Liver (tissue), 9 donors: ENCODE measurements around the gene RDH12. TPM values are rescaled to one million over a fixed set of nuclear protein-coding genes. Genes with fewer than 3 reads are reported as not detected.
A peak's percentile ranks its signal among the peaks of the same experiment; 100 is the strongest.

Source experiments
- DNase-seq: peaks from one replicate; pipeline ENCODE4 v3.0.0-alpha.2; 2017; ENCODE audit warnings: low spot score
- H3K27ac ChIP-seq, 2 donors: one replicate each; pipeline ENCODE4 v1.7.0; 2013; ENCODE audit warnings: inconsistent platforms in 2 of 2, low read length in 2 of 2, control low read depth in 1 of 2, low read depth in 1 of 2, mild to moderate bottlenecking in 1 of 2
- H3K27me3 ChIP-seq, 4 donors: one replicate each; pipeline versions ENCODE4 v1.6.1 to v1.7.0; 2013; ENCODE audit warnings: low read length in 3 of 4, inconsistent platforms in 1 of 4, mild to moderate bottlenecking in 1 of 4, moderate library complexity in 1 of 4; ENCODE audit not compliant: control insufficient read depth in 4 of 4, insufficient read depth in 4 of 4
- H3K36me3 ChIP-seq, 4 donors: one replicate each; pipeline versions ENCODE4 v1.6.1 to v1.7.0; 2013; ENCODE audit warnings: low read length in 3 of 4, mild to moderate bottlenecking in 3 of 4, low read depth in 1 of 4, moderate library complexity in 1 of 4; ENCODE audit not compliant: control insufficient read depth in 4 of 4, insufficient read depth in 3 of 4
- H3K4me1 ChIP-seq, 4 donors: one replicate each; pipeline versions ENCODE4 v1.6.1 to v1.7.0; 2013; ENCODE audit warnings: low read length in 3 of 4, mild to moderate bottlenecking in 3 of 4, moderate library complexity in 1 of 4; ENCODE audit not compliant: control insufficient read depth in 4 of 4, insufficient read depth in 4 of 4
- H3K4me3 ChIP-seq, 3 donors: one replicate each; pipeline versions ENCODE4 v1.6.1 to v1.7.0; 2013; ENCODE audit warnings: low read length in 3 of 3, control low read depth in 1 of 3, low read depth in 1 of 3, mild to moderate bottlenecking in 1 of 3
- H3K9ac ChIP-seq, 2 donors: one replicate each; pipeline ENCODE4 v1.7.0; 2013; ENCODE audit warnings: low read length in 2 of 2, mild to moderate bottlenecking in 2 of 2, moderate library complexity in 2 of 2, control low read depth in 1 of 2, low read depth in 1 of 2
- H3K9me3 ChIP-seq, 4 donors: one replicate each; pipeline versions ENCODE4 v1.6.1 to v1.7.0; 2013; ENCODE audit warnings: low read length in 3 of 4; ENCODE audit not compliant: control insufficient read depth in 4 of 4
- ATF3 ChIP-seq: IDR thresholded peaks from 2 replicates; pipeline ENCODE4 v1.6.1; 2016; ENCODE audit warnings: antibody characterized with exemption
- CTCF ChIP-seq: fragments of 150-350 bp; IDR thresholded peaks from 2 replicates; pipeline ENCODE4 v1.5.1; 2017; ENCODE audit warnings: improper control_type of control experiment, low read depth, low read length; ENCODE audit not compliant: missing input control
- EGR1 ChIP-seq, 2 donors: IDR thresholded peaks; 2 replicates each; pipeline ENCODE4 v1.6.1; 2016 to 2018; ENCODE audit warnings: antibody characterized with exemption in 2 of 2, low read depth in 2 of 2
- FOXA1 ChIP-seq: IDR thresholded peaks from 2 replicates; pipeline ENCODE4 v1.6.1; 2016; ENCODE audit warnings: antibody characterized with exemption
- FOXA2 ChIP-seq: IDR thresholded peaks from 2 replicates; pipeline ENCODE4 v1.6.1; 2016; ENCODE audit warnings: antibody characterized with exemption
- GABPA ChIP-seq, 2 donors: IDR thresholded peaks in 1 of 2; conservative IDR thresholded peaks in 1 of 2; 2 replicates each; pipeline ENCODE4 v1.6.1; 2016; ENCODE audit warnings: antibody characterized with exemption in 2 of 2, mild to moderate bottlenecking in 1 of 2, moderate library complexity in 1 of 2
- HNF4A ChIP-seq, 2 donors: conservative IDR thresholded peaks; 2 replicates each; pipeline ENCODE4 v1.6.1; 2016; ENCODE audit warnings: antibody characterized with exemption in 2 of 2, mild to moderate bottlenecking in 2 of 2
- HNF4G ChIP-seq: IDR thresholded peaks from 2 replicates; pipeline ENCODE4 v1.6.1; 2016; ENCODE audit warnings: antibody characterized with exemption
- JUND ChIP-seq, 2 donors: IDR thresholded peaks; 2 replicates each; pipeline ENCODE4 v1.6.1; 2016; ENCODE audit warnings: antibody characterized with exemption in 2 of 2
- NR2F2 ChIP-seq: IDR thresholded peaks from 2 replicates; pipeline ENCODE4 v1.6.1; 2016; ENCODE audit warnings: antibody characterized with exemption
- RAD21 ChIP-seq, 2 donors: IDR thresholded peaks; 2 replicates each; pipeline ENCODE4 v1.6.1; 2016; ENCODE audit warnings: antibody characterized with exemption in 2 of 2, mild to moderate bottlenecking in 2 of 2
- REST ChIP-seq: IDR thresholded peaks from 2 replicates; pipeline ENCODE4 v1.6.1; 2016; ENCODE audit warnings: antibody characterized with exemption, mild to moderate bottlenecking
- RXRA ChIP-seq, 2 donors: IDR thresholded peaks; 2 replicates each; pipeline ENCODE4 v1.6.1; 2017 to 2018; ENCODE audit warnings: antibody characterized with exemption in 2 of 2, mild to moderate bottlenecking in 1 of 2
- SP1 ChIP-seq: IDR thresholded peaks from 2 replicates; pipeline ENCODE4 v1.6.1; 2018; ENCODE audit warnings: antibody characterized with exemption, mild to moderate bottlenecking
- TAF1 ChIP-seq: conservative IDR thresholded peaks from 2 replicates; pipeline ENCODE4 v1.6.1; 2016; ENCODE audit warnings: antibody characterized with exemption, mild to moderate bottlenecking
- YY1 ChIP-seq: IDR thresholded peaks from 2 replicates; pipeline ENCODE4 v1.6.1; 2016; ENCODE audit warnings: antibody characterized with exemption, mild to moderate bottlenecking
- WGBS: extraction: QIAGEN DNeasy Blood & Tissue Kit; methylation state at CpG from one replicate; pipeline ENCODE4 v1.1.7; 2013; 5-methylcytosine and 5-hydroxymethylcytosine counted together
- polyA plus RNA-seq, 2 donors: library from polyadenylated mRNA; stranded (reverse) in 1 of 2; unstranded in 1 of 2; fragments of 200-250 nt in 1 of 2; fragments of >200 nt in 1 of 2; fragmentation: Nextera tagmentation in 1 of 2; extraction: Ambion mirVana in 1 of 2; gene quantifications; one replicate each; pipeline versions ENCODE4 v1.2.1 to v1.2.3, GENCODE V29; 2013 to 2015
- total RNA-seq, 2 donors: library from RNA; depleted of rRNA; stranded (reverse); fragments of >200 nt; gene quantifications; one replicate each; pipeline ENCODE4 v1.2.3, GENCODE V29; 2014
- TF ChIP-seq, protein P1 (sequence below): IDR thresholded peaks from 2 replicates; pipeline ENCODE4 v1.6.1; 2016; ENCODE audit warnings: antibody characterized with exemption
- TF ChIP-seq, protein P2 (sequence below): IDR thresholded peaks from 2 replicates; pipeline ENCODE4 v1.6.1; 2016; ENCODE audit warnings: antibody characterized with exemption
- donor health status: healthy.
- donor health status: healthy.
- donor health status: healthy.
- donor health status: healthy.
- donor health status: healthy.

RDH12 gene
- total and polyA plus RNA-seq, 4 donors: 0.09 to 3.4 (median 0.91) TPM

DNA sequence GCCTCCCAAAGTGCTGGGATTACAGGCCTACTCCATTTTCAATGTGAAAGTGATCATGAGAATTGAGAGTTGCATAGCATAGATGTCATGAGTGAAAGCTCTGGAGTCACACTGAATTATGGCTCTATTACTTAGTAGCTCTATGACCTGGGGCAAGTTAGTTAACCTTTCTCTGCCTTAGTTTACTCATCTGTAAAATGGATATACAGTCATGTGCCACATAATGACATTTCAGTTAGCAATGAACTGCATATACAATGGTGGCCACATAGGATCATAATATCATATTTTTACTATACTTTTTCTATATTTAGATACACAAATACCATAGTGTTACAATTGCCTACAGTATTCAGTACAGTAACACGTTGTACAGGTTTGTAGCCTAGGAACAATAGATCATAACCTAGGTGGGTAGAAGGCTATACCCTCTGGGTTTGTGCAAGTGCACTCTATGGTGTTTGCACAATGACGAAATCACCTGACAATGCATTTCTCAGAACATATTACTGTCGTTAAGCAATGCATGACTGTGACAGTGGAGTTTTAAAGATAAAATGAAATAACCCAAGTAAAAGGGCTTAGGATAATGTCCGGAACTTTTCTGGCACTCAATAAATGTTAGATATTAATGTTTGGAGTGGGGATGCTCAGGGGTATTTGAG is 61.6 kb downstream of the RDH12 start:
- Histone ChIP-seq H3K4me3 (no peak overlapping the region), H3K9me3 (no peaks in the 10 kb centered on the region), H3K36me3 (peaks cover 6 to 56% (median 30%) of the 10 kb centered on the region in 4 donors), H3K27me3 (no peaks in the 10 kb centered on the region), H3K9ac (no peak overlapping the region), H3K4me1 (no peaks in the 10 kb centered on the region), H3K27ac (no peak overlapping the region)
- no peak for TF ChIP-seq CTCF
- no peak for TF ChIP-seq YY1
- TF ChIP-seq RXRA (IDR thresholded peaks at IDR 0.05): peak in 1 of 2 donors; percentile 8
- peak in 1 of 2 donors; percentile 17 for TF ChIP-seq RAD21 (IDR thresholded peaks at IDR 0.05)
- TF ChIP-seq FOXA2: peak; percentile 5
- TF ChIP-seq EGR1 (IDR thresholded peaks at IDR 0.05; ENCODE audit: low read depth in 2 of 2): no peak
- TF ChIP-seq REST: no peak
- WGBS: 58% methylated on average over 4 of the region's 4 CpGs
- DNase-seq: no peak

DNA sequence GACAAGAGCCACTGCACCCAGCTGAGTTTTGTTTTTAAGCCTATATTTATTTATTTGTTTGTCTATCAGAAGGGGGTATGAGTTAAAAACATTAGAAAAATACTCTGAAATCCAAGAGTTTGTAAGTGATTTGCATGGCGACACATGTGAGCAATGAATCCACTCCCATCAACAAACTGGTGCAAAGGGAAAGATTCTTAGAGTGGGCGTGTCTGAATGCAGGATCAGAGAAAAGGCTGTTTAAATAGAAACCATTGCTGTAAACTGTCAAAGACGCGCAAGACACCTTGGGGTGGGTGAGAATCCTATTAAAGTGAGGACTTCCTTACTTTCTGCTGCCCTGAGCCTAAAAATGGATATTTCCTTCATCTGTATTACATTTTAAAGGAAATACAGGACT is 62.8 kb downstream of the RDH12 start:
- Histone ChIP-seq H3K27me3 (no peaks in the 10 kb centered on the region), H3K9ac (no peak overlapping the region), H3K27ac (no peak overlapping the region), H3K4me3 (no peak overlapping the region), H3K9me3 (no peaks in the 10 kb centered on the region), H3K36me3 (peaks cover 6 to 65% (median 39%) of the 10 kb centered on the region in 4 donors), H3K4me1 (no peaks in the 10 kb centered on the region)
- no peak for TF ChIP-seq ATF3
- no peak for TF ChIP-seq FOXA1
- no peak for TF ChIP-seq TAF1
- no peak for TF ChIP-seq GABPA (IDR thresholded peaks at IDR 0.05 in 1 of 2, conservative IDR thresholded peaks at IDR 0.05 in 1 of 2)
- TF ChIP-seq NR2F2: no peak
- no peak for TF ChIP-seq YY1
- TF ChIP-seq JUND (IDR thresholded peaks at IDR 0.05): no peak
- no peak for TF ChIP-seq SP1
- TF ChIP-seq REST: no peak
- no peak for TF ChIP-seq HNF4G
- TF ChIP-seq, protein P1, sequence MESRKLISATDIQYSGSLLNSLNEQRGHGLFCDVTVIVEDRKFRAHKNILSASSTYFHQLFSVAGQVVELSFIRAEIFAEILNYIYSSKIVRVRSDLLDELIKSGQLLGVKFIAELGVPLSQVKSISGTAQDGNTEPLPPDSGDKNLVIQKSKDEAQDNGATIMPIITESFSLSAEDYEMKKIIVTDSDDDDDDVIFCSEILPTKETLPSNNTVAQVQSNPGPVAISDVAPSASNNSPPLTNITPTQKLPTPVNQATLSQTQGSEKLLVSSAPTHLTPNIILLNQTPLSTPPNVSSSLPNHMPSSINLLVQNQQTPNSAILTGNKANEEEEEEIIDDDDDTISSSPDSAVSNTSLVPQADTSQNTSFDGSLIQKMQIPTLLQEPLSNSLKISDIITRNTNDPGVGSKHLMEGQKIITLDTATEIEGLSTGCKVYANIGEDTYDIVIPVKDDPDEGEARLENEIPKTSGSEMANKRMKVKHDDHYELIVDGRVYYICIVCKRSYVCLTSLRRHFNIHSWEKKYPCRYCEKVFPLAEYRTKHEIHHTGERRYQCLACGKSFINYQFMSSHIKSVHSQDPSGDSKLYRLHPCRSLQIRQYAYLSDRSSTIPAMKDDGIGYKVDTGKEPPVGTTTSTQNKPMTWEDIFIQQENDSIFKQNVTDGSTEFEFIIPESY: no peak
- TF ChIP-seq RXRA (IDR thresholded peaks at IDR 0.05): no peak
- no peak for TF ChIP-seq RAD21 (IDR thresholded peaks at IDR 0.05)
- TF ChIP-seq HNF4A (conservative IDR thresholded peaks at IDR 0.05): no peak
- no peak for TF ChIP-seq EGR1 (IDR thresholded peaks at IDR 0.05; ENCODE audit: low read depth in 2 of 2)
- no peak for TF ChIP-seq FOXA2
- TF ChIP-seq, protein P2, sequence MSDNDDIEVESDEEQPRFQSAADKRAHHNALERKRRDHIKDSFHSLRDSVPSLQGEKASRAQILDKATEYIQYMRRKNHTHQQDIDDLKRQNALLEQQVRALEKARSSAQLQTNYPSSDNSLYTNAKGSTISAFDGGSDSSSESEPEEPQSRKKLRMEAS: no peak
- WGBS: 93% methylated on average over 4 of the region's 4 CpGs
- DNase-seq: no peak
